Activated gamma-delta T cell (primary cell): ENCODE measurements around the gene CACNA1E.

Experiments
- DNase-seq: peaks from one replicate; lab custom pipeline; 2025; lab: John Stamatoyannopoulos, UW

The CACNA1E gene

DNA sequence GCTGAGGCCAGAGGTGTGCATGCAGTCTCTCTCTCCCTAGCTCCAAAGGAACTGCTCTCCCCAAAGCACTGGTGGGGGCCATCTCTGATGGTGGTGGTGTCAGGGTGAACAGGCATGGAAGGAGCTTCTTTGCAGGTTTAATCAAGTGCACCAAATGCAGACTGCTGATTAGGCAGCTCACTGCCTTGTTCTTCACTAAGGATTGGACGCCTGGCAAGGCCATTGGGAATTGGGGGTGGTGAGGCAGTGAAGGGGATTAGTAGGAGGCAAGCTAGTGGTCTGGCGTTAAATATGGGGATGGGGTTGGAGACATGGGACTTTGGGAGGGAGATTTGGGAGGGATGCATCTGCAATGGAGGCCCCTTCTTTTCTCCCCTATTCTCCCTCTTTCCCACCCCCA lies 1.5 kb downstream of the CACNA1E start:
- no peak for DNase-seq

DNA sequence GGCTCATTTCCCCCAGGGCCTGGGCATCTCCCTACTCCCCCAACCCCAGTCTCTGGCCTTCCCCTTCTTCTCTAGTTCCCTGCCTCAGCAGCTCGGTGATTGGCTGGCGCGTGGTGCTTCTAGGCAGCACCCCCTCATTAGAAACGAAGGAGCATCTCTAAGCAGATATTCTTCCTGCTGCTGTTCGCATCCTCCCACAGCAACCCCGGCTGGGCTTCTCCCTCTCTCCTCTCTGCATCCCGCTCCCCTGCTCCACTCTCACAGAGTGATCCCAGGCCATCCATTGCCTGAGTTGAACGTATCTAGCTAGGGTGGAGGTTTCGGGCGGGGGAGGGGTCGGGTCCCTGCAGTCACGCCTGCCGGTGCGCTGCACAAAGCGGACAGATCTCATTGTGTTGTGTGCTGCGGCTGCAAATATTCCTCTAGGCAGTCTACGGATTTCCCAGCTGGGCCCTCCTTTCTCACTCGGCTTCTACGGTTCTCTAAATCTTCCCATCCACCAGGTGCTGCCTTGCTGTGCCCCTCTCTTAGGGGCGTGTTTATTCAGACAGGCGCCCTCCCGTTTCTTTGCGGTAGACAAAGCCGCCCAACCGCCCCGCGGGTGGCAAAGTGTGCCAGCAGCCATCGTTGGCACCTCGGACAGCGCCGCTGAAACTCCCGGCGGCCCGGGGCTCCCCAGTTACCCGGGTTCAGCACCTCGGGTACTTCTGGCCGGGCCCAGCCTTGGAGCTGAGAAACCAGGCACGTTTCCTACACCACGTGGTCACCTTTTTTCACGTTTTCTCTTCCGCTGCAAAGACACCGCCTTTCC lies 2.2 kb downstream of the CACNA1E start:
- DNase-seq, result no peak

DNA sequence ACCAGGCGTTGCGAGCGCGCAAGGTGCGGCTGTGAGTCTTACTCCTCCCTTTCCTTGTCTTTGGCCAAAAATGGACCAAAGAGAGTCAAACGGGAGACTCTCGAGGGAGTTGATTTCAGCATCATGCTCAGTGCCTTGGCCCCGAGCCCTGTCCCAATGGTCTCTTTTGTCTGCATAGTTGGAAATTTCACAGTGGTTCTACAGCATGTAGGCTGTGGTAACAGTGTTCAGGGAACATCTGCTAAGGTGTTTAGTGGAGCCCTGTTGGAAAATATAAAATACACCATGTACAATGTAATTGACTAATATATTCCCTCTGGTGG lies 2.7 kb downstream of the CACNA1E start:
- DNase-seq, result no peak

- no peak for DNase-seq
These were observed 5.5 kb downstream of the CACNA1E start for GRCh38 chr1:181488866-181489265.

DNA sequence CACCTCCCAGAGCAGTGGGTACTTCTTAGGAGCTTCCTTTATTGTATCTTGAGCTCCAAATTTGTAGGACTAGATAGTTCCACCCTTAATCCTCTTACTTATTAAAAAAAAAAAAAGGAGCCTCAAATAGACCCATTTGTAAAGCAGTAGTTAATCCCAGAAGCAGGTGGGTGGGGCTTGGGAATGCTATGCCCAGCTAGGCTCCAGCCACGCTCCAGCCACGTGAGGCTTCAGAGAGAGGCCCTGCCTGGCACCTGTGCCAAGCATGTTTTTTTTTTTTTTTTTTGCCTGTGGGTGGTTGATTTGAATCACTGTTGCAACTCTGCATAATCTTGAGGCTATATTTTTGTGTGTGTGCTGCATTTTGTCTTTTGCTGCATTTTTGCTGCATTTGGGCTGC lies 7.0 kb downstream of the CACNA1E start:
- no peak for DNase-seq

- DNase-seq, result no peak
These were observed 7.7 kb downstream of the CACNA1E start for GRCh38 chr1:181490740-181491712.

DNA sequence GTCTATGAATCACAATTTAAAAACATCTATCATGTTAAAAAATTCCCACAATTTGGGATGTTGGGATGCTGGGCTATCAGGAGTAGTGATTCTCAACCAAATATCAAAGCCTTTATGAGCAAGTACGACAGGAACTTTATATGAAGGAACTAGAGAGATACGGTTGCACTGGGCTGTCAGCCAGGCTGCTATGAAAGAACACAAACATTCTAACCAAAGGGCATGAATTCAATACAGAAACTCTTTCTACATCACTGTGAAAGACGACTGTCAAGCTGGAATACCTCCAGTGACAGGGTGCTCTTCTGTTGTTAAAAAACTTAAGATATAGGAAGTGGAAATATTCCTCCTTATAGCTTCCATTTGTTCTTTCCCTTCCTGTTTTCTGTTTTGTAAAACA lies 9.8 kb downstream of the CACNA1E start:
- DNase-seq, result no peak

DNA sequence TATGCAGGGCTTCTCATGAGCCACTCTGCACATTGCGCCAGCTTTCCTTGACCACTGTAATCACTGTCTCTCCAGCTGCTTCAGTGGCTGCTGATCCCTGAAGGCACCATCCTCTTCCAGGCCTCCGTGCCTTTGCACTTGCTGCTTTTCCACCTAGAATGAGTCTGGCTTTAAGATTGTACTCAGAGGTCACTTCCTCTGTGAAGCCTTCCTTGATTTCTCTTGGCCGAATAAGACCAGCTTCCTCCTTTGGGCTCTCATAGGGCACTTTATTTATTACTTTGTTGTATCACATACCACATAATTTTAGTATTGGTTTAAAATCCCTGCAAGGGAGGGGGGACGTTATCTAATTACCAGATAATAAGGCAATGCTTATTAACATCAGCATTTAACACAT lies 10.6 kb downstream of the CACNA1E start:
- no peak for DNase-seq

GRCh38 chr1:181496759-181497158 lies 13.4 kb downstream of the CACNA1E start:
- no peak for DNase-seq

DNA sequence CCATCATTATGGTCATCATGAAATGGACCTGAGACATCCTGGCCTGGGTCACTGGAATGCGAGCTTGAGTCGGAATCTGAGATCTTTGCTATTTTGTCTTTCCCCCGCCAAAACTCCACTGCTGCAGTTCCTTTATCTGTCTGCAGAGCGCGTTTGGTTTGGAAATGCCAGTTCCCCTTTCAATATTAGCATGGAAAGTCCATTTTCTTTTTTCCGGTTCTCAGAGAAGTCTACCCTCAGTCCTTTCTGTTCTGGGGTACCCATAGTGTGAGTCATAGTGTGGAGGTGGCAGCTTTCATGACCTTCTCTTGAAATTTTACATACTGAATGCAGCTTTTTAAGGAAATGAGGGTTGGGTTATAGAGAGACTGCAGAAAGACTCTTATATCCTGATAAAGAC lies 14.6 kb downstream of the CACNA1E start:
- DNase-seq, result no peak

GRCh38 chr1:181499825-181500224 lies 16.5 kb downstream of the CACNA1E start:
- no peak for DNase-seq

- no peak for DNase-seq
These were observed 17.3 kb downstream of the CACNA1E start for GRCh38 chr1:181500636-181501035.

- no peak for DNase-seq
These were observed 18.3 kb downstream of the CACNA1E start for GRCh38 chr1:181501612-181502011.

GRCh38 chr1:181503171-181503810 lies 20.0 kb downstream of the CACNA1E start:
- DNase-seq, result no peak

DNA sequence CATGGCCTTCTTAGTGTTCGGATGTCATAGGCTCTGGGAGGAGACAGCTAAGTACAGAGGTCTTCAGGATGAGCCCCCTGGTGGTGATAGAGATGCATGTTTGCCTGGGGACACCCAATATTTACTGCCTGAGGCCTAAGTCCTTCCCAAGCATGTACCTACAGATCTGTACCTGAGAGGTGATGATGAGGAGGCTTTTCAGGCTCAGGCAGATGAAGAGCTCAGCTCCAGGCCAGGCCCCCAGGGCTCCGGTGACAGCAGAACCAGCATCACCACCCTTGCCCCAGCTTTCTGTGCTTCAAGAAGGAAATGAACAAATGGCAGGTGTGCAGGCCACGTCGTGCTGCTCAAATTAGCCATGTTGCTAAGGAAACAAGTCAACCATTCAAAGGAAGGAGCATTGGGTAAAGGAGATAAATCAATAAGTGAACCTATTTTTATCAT lies 21.1 kb downstream of the CACNA1E start:
- no peak for DNase-seq

- DNase-seq, result no peak
These were observed 23.4 kb downstream of the CACNA1E start for GRCh38 chr1:181506563-181507353.

- no peak for DNase-seq
These were observed 25.3 kb downstream of the CACNA1E start for GRCh38 chr1:181508486-181509165.

- DNase-seq, result no peak
These were observed 30.5 kb downstream of the CACNA1E start for GRCh38 chr1:181513786-181514297.

DNA sequence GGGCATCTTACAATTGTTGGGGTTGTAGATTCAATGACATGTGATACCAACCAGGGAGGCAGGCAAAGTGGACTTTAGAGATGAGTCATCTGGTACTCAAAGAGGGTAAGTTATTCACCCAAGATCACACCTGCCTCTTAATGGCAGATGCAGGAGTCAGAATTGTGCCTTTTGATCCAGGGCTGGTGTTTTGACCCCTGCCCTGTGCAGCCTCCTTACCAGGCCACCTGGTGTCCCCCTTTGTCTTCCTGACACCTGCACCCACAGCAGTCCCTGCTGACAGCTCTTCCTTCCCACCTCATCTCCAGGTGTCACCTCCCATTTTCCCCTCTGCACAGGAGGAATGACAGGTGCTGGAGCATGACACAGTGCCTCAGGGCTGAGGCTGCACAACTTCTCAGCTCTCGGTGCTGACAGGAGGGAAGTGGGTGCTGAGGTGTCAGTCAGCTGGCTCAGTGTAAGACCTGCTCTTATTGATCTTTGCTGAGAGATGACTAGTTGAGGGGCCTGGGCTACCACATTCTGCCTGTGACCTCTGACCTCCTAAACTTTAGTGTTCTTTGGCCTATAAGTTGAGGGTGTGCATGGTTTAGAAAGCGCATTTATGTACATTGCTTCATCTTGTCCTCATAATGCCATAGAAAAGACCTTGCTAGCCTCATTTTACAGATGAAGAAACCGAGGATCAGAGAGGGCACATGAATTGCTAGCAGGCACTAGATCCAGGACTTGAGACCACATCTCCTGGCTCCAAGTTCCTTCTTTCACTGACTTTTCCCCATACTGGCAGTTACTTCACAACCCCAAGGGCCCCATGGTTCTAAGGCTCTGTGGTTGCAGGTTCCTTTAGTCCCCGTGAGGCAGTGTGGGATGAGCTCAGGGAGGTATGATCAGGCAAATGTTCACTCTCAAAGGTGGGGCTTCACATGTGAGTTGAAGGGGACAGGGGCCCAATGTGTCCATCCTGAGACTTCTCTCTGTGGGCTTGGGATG lies 31.3 kb downstream of the CACNA1E start:
- no peak for DNase-seq

GRCh38 chr1:181516706-181517105 lies 33.4 kb downstream of the CACNA1E start:
- DNase-seq, result no peak
